Fibroblast of skin of right biceps (primary cell): ENCODE data around the gene NR2E1.

Experiments
- DNase-seq: peaks from one replicate; pipeline ENCODE4 v3.0.0-alpha.2; 2013

Gene NR2E1

GRCh38 chr6:108156180-108156937 lies 9.5 kb upstream of the NR2E1 start:
- DNase-seq = no peak

- DNase-seq = no peak
Measured at GRCh38 chr6:108156938-108157233, 8.9 kb upstream of the NR2E1 start.

GRCh38 chr6:108157234-108157980 lies 8.4 kb upstream of the NR2E1 start:
- DNase-seq = no peak

GRCh38 chr6:108157981-108158525 lies 7.8 kb upstream of the NR2E1 start:
- no peak for DNase-seq

- no peak for DNase-seq
Measured at GRCh38 chr6:108159981-108160380, 5.8 kb upstream of the NR2E1 start.

- DNase-seq = no peak
Measured at GRCh38 chr6:108161724-108162282, 4.0 kb upstream of the NR2E1 start.

GRCh38 chr6:108163267-108163643 lies 2.6 kb upstream of the NR2E1 start:
- DNase-seq = no peak

- DNase-seq = no peak
Measured at GRCh38 chr6:108163644-108164542, 1.9 kb upstream of the NR2E1 start.

GRCh38 chr6:108164543-108164814 lies 1.3 kb upstream of the NR2E1 start:
- DNase-seq = no peak

- DNase-seq = no peak
Measured at GRCh38 chr6:108164815-108165706, 761 bp upstream of the NR2E1 start.

GRCh38 chr6:108166664-108167448 lies 1.0 kb downstream of the NR2E1 start:
- no peak for DNase-seq

GRCh38 chr6:108167449-108168089 lies 1.7 kb downstream of the NR2E1 start:
- DNase-seq = no peak

GRCh38 chr6:108168090-108168463 lies 2.3 kb downstream of the NR2E1 start:
- DNase-seq = no peak

- DNase-seq = peak; percentile 17
Measured at GRCh38 chr6:108168501-108169463, 3.0 kb downstream of the NR2E1 start.

- DNase-seq = no peak
Measured at GRCh38 chr6:108169464-108170331, 3.9 kb downstream of the NR2E1 start.

GRCh38 chr6:108170332-108171290 lies 4.8 kb downstream of the NR2E1 start:
- no peak for DNase-seq

GRCh38 chr6:108171291-108171917 lies 5.6 kb downstream of the NR2E1 start:
- DNase-seq = no peak
